HG03520 (cell line): ENCODE results near the gene CACNG4.

Experiments
- ATAC-seq: cut with Tn5 transposase; IDR thresholded peaks from one replicate; pipeline ENCODE4 v1.9.1; 2021; ENCODE audit warnings: mild to moderate bottlenecking, moderate library complexity; ENCODE audit not compliant: unreplicated experiment

Gene CACNG4

GRCh38 chr17:66944351-66945146 lies 20.0 kb upstream of the CACNG4 start:
- ATAC-seq = no peak

GRCh38 chr17:66945147-66945835 lies 19.2 kb upstream of the CACNG4 start:
- ATAC-seq = no peak

- ATAC-seq = no peak
These were observed 18.3 kb upstream of the CACNG4 start for GRCh38 chr17:66946251-66946650.

GRCh38 chr17:66947311-66947710 lies 17.2 kb upstream of the CACNG4 start:
- no peak for ATAC-seq

GRCh38 chr17:66948061-66948750 lies 16.3 kb upstream of the CACNG4 start:
- no peak for ATAC-seq

- ATAC-seq = no peak
These were observed 15.0 kb upstream of the CACNG4 start for GRCh38 chr17:66949501-66949900.

- no peak for ATAC-seq
These were observed 14.2 kb upstream of the CACNG4 start for GRCh38 chr17:66950325-66950724.

GRCh38 chr17:66950886-66951604 lies 13.5 kb upstream of the CACNG4 start:
- no peak for ATAC-seq

GRCh38 chr17:66951605-66951953 lies 12.9 kb upstream of the CACNG4 start:
- ATAC-seq = no peak

GRCh38 chr17:66952031-66952524 lies 12.4 kb upstream of the CACNG4 start:
- ATAC-seq = no peak

- ATAC-seq = no peak
These were observed 11.6 kb upstream of the CACNG4 start for GRCh38 chr17:66952681-66953629.

GRCh38 chr17:66953630-66954020 lies 10.9 kb upstream of the CACNG4 start:
- no peak for ATAC-seq

- ATAC-seq = no peak
These were observed 9.9 kb upstream of the CACNG4 start for GRCh38 chr17:66954632-66955031.

- ATAC-seq = no peak
These were observed 8.7 kb upstream of the CACNG4 start for GRCh38 chr17:66955821-66956220.

GRCh38 chr17:66956941-66957340 lies 7.6 kb upstream of the CACNG4 start:
- ATAC-seq = no peak

- no peak for ATAC-seq
These were observed 7.2 kb upstream of the CACNG4 start for GRCh38 chr17:66957343-66957742.

GRCh38 chr17:66957951-66958579 lies 6.4 kb upstream of the CACNG4 start:
- ATAC-seq = no peak

GRCh38 chr17:66959641-66960375 lies 4.7 kb upstream of the CACNG4 start:
- no peak for ATAC-seq

- no peak for ATAC-seq
These were observed 3.9 kb upstream of the CACNG4 start for GRCh38 chr17:66960613-66961012.
